IMR-90 (cell line): ENCODE data around the gene ZNF48.
A peak's percentile ranks its signal among the peaks of the same experiment; 100 is the strongest.

ENCODE experiments used
- BHLHE40 ChIP-seq: fragments of 150-350 bp; IDR thresholded peaks from 2 replicates; pipeline ENCODE4 v1.6.1; 2016; ENCODE audit warnings: mild to moderate bottlenecking, low read depth, low read length
- CEBPB ChIP-seq: IDR thresholded peaks from 2 replicates; pipeline ENCODE4 v1.6.1; 2012; ENCODE audit warnings: low read depth, low read length, improper control_type of control experiment
- CHD1 ChIP-seq: IDR thresholded peaks from 2 replicates; pipeline ENCODE4 v1.6.1; 2012; ENCODE audit warnings: low read depth, low read length, improper control_type of control experiment
- ELK1 ChIP-seq: fragments of 150-350 bp; IDR thresholded peaks from 2 replicates; pipeline ENCODE4 v1.6.1; 2016; ENCODE audit warnings: low read depth, mild to moderate bottlenecking, low read length, moderate library complexity, borderline replicate concordance
- MAFK ChIP-seq: IDR thresholded peaks from 2 replicates; pipeline ENCODE4 v1.6.1; 2012; ENCODE audit warnings: low read depth, low read length, improper control_type of control experiment
- MAZ ChIP-seq: IDR thresholded peaks from 2 replicates; pipeline ENCODE4 v1.6.1; 2012; ENCODE audit warnings: low read depth, mild to moderate bottlenecking, low read length, improper control_type of control experiment, moderate library complexity, borderline replicate concordance
- MXI1 ChIP-seq: IDR thresholded peaks from 2 replicates; pipeline ENCODE4 v1.6.1; 2012; ENCODE audit warnings: low read depth, mild to moderate bottlenecking, low read length, moderate library complexity, borderline replicate concordance
- POLR2A ChIP-seq: IDR thresholded peaks from 2 replicates; pipeline ENCODE4 v1.6.1; 2012; ENCODE audit warnings: mild to moderate bottlenecking, low read depth, low read length
- RAD21 ChIP-seq: IDR thresholded peaks from 2 replicates; pipeline ENCODE4 v1.6.1; 2012; ENCODE audit warnings: low read length, improper control_type of control experiment
- RCOR1 ChIP-seq: IDR thresholded peaks from 2 replicates; pipeline ENCODE4 v1.6.1; 2012; ENCODE audit warnings: mild to moderate bottlenecking, low read length, improper control_type of control experiment; ENCODE audit not compliant: insufficient replicate concordance
- RFX5 ChIP-seq: IDR thresholded peaks from 2 replicates; pipeline ENCODE4 v1.8.0; 2012; ENCODE audit warnings: low read depth, mild to moderate bottlenecking, low read length, moderate library complexity
- SMC3 ChIP-seq: fragments of 150-350 bp; IDR thresholded peaks from 2 replicates; pipeline ENCODE4 v1.6.1; 2016; ENCODE audit warnings: low read depth, mild to moderate bottlenecking, antibody characterized with exemption, low read length, moderate library complexity
- USF2 ChIP-seq: fragments of 150-350 bp; IDR thresholded peaks from 2 replicates; pipeline ENCODE4 v1.6.1; 2017; ENCODE audit warnings: mild to moderate bottlenecking, antibody characterized with exemption, low read length, low read depth
- TF ChIP-seq, protein P1 (sequence below): conservative IDR thresholded peaks from 2 replicates; pipeline ENCODE4 v1.5.1; 2012; ENCODE audit warnings: mild to moderate bottlenecking, low read depth, low read length, improper control_type of control experiment

- peak; percentile 76 for TF ChIP-seq POLR2A
- no peak for TF ChIP-seq MXI1
- TF ChIP-seq, protein P1, sequence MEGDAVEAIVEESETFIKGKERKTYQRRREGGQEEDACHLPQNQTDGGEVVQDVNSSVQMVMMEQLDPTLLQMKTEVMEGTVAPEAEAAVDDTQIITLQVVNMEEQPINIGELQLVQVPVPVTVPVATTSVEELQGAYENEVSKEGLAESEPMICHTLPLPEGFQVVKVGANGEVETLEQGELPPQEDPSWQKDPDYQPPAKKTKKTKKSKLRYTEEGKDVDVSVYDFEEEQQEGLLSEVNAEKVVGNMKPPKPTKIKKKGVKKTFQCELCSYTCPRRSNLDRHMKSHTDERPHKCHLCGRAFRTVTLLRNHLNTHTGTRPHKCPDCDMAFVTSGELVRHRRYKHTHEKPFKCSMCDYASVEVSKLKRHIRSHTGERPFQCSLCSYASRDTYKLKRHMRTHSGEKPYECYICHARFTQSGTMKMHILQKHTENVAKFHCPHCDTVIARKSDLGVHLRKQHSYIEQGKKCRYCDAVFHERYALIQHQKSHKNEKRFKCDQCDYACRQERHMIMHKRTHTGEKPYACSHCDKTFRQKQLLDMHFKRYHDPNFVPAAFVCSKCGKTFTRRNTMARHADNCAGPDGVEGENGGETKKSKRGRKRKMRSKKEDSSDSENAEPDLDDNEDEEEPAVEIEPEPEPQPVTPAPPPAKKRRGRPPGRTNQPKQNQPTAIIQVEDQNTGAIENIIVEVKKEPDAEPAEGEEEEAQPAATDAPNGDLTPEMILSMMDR = 0 out of 2 replicates have a peak, but pooled peaks have one; percentile 6
- TF ChIP-seq USF2 = peak; percentile 95
- peak; percentile 40; the same call in 1 of the 2 replicates for TF ChIP-seq MAZ
- no peak for TF ChIP-seq SMC3
- TF ChIP-seq RCOR1 = peak; percentile 58
- TF ChIP-seq BHLHE40 = peak; percentile 95
- TF ChIP-seq RAD21 = no peak
- no peak for TF ChIP-seq RFX5
- peak; percentile 25; the same call in 1 of the 2 replicates for TF ChIP-seq ELK1
- TF ChIP-seq CEBPB = peak; percentile 17; the same call in 1 of the 2 replicates
- TF ChIP-seq MAFK = no peak
- TF ChIP-seq CHD1 = no peak; the same call in 1 of the 2 replicates
Measured at GRCh38 chr16:30355144-30355953, 39.9 kb upstream of the ZNF48 start, which contains the start of gene CD2BP2.
